KMS-11 (cell line): ENCODE data around the gene TTLL11.

ENCODE experiments used
- H2AFZ ChIP-seq: fragments of 200-600 bp; sonication (generic); 2 replicates; pipeline ENCODE4 v1.6.1; 2016; ENCODE audit warnings: antibody characterized with exemption, mixed run types, low read depth
- H3K27ac ChIP-seq: fragments of 200-600 bp; sonication (generic); 2 replicates; pipeline ENCODE4 v1.6.1; 2016; ENCODE audit warnings: mild to moderate bottlenecking, mixed run types
- H3K27me3 ChIP-seq: fragments of 200-600 bp; sonication (generic); 2 replicates; pipeline ENCODE4 v1.6.1; 2017; ENCODE audit warnings: mild to moderate bottlenecking, low read depth, mixed run types, moderate library complexity; ENCODE audit not compliant: insufficient read depth
- H3K36me3 ChIP-seq: fragments of 200-600 bp; sonication (generic); 2 replicates; pipeline ENCODE4 v1.6.1; 2017; ENCODE audit warnings: mild to moderate bottlenecking, mixed run types; ENCODE audit not compliant: insufficient read depth
- H3K4me1 ChIP-seq: fragments of 200-600 bp; sonication (generic); 2 replicates; pipeline ENCODE4 v1.6.1; 2016; ENCODE audit warnings: mild to moderate bottlenecking, low read depth, mixed run types; ENCODE audit not compliant: poor library complexity, severe bottlenecking
- H3K4me2 ChIP-seq: fragments of 200-600 bp; sonication (generic); 2 replicates; pipeline ENCODE4 v1.7.0; 2016; ENCODE audit warnings: mild to moderate bottlenecking, mixed run types
- H3K4me3 ChIP-seq: fragments of 200-600 bp; sonication (generic); IDR thresholded peaks from 2 replicates; pipeline ENCODE4 v1.6.1; 2017; ENCODE audit warnings: low read depth, low read length, mixed read lengths; ENCODE audit not compliant: insufficient read depth
- H3K79me2 ChIP-seq: fragments of 200-600 bp; sonication (generic); 2 replicates; pipeline ENCODE4 v1.6.1; 2016; ENCODE audit warnings: low read depth, mixed run types; ENCODE audit not compliant: insufficient read depth
- H3K9ac ChIP-seq: fragments of 200-600 bp; sonication (generic); 2 replicates; pipeline ENCODE4 v1.6.1; 2016; ENCODE audit warnings: mild to moderate bottlenecking, mixed run types
- H4K20me1 ChIP-seq: fragments of 200-600 bp; sonication (generic); 2 replicates; pipeline ENCODE4 v1.6.1; 2016; ENCODE audit warnings: mild to moderate bottlenecking, mixed run types; ENCODE audit not compliant: insufficient read depth
- CTCF ChIP-seq: fragments of 200-600 bp; sonication (generic); conservative IDR thresholded peaks from 2 replicates; pipeline ENCODE4 v1.6.1; 2017; ENCODE audit warnings: low read depth, mild to moderate bottlenecking, antibody characterized with exemption, low read length, moderate library complexity, mixed read lengths

The TTLL11 gene

GRCh38 chr9:121950441-121950840, 142.7 kb downstream of the TTLL11 start:
- no peak overlapping the region for H2AFZ ChIP-seq
- H3K27me3 ChIP-seq: no peaks in the 10 kb centered on the region
- no peak overlapping the region for H3K9ac ChIP-seq
- H3K4me1 ChIP-seq: no peaks in the 10 kb centered on the region
- TF ChIP-seq CTCF: no peak
- H3K79me2 ChIP-seq: no peaks in the 10 kb centered on the region
- H3K27ac ChIP-seq: no peak overlapping the region
- no peak overlapping the region for H3K4me2 ChIP-seq
- H3K36me3 ChIP-seq: no peaks in the 10 kb centered on the region
- no peaks in the 10 kb centered on the region for H4K20me1 ChIP-seq
- H3K4me3 ChIP-seq: no peak overlapping the region

- no peaks in the 10 kb centered on the region for H4K20me1 ChIP-seq
- no peak overlapping the region for H3K9ac ChIP-seq
- H2AFZ ChIP-seq: no peak overlapping the region
- H3K27me3 ChIP-seq: no peaks in the 10 kb centered on the region
- no peak for TF ChIP-seq CTCF
- H3K79me2 ChIP-seq: no peaks in the 10 kb centered on the region
- H3K36me3 ChIP-seq: no peaks in the 10 kb centered on the region
- no peak overlapping the region for H3K27ac ChIP-seq
- no peaks in the 10 kb centered on the region for H3K4me1 ChIP-seq
- no peak overlapping the region for H3K4me2 ChIP-seq
- H3K4me3 ChIP-seq: no peak overlapping the region
Measured at GRCh38 chr9:121949766-121950165, 143.3 kb downstream of the TTLL11 start.

DNA sequence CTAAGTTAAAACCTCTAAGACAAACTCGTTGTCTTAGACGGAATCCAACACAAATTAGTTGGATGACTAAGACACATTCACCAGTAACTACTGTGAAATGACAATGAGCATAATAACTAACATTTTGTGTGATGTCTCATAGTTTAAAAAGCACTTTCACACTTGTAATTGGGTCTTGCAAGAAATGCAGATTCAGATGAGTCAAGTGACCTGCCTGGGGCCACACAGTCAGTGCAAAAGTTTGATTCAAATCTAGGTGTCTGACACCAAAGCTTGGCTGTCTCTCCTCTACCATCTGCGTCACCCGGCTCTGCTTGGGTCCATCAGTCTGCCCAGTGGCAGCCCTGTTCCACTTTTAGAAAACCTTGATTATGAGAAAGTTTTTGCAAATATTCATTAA, 143.7 kb downstream of the TTLL11 start:
- no peaks in the 10 kb centered on the region for H3K4me1 ChIP-seq
- H3K27ac ChIP-seq: no peak overlapping the region
- H3K27me3 ChIP-seq: no peaks in the 10 kb centered on the region
- no peaks in the 10 kb centered on the region for H3K36me3 ChIP-seq
- no peak overlapping the region for H3K4me2 ChIP-seq
- no peak overlapping the region for H2AFZ ChIP-seq
- no peak for TF ChIP-seq CTCF
- H4K20me1 ChIP-seq: no peaks in the 10 kb centered on the region
- no peak overlapping the region for H3K4me3 ChIP-seq
- H3K79me2 ChIP-seq: no peaks in the 10 kb centered on the region
- H3K9ac ChIP-seq: no peak overlapping the region

- no peak overlapping the region for H3K9ac ChIP-seq
- H3K36me3 ChIP-seq: no peaks in the 10 kb centered on the region
- no peak overlapping the region for H2AFZ ChIP-seq
- H3K27ac ChIP-seq: no peak overlapping the region
- no peaks in the 10 kb centered on the region for H4K20me1 ChIP-seq
- H3K4me3 ChIP-seq: no peak overlapping the region
- H3K4me1 ChIP-seq: no peaks in the 10 kb centered on the region
- H3K4me2 ChIP-seq: no peak overlapping the region
- no peaks in the 10 kb centered on the region for H3K79me2 ChIP-seq
- no peaks in the 10 kb centered on the region for H3K27me3 ChIP-seq
- no peak for TF ChIP-seq CTCF
Measured at GRCh38 chr9:121947775-121948174, 145.3 kb downstream of the TTLL11 start.

- no peak overlapping the region for H3K27ac ChIP-seq
- no peak overlapping the region for H3K4me3 ChIP-seq
- H3K27me3 ChIP-seq: no peaks in the 10 kb centered on the region
- no peak overlapping the region for H3K9ac ChIP-seq
- no peak overlapping the region for H2AFZ ChIP-seq
- TF ChIP-seq CTCF: no peak
- no peaks in the 10 kb centered on the region for H4K20me1 ChIP-seq
- H3K36me3 ChIP-seq: no peaks in the 10 kb centered on the region
- no peaks in the 10 kb centered on the region for H3K4me1 ChIP-seq
- no peaks in the 10 kb centered on the region for H3K79me2 ChIP-seq
- no peak overlapping the region for H3K4me2 ChIP-seq
Measured at GRCh38 chr9:121946465-121946864, 146.6 kb downstream of the TTLL11 start.
